ENCODE results near the gene ADRA2A.

The ADRA2A gene

DNA sequence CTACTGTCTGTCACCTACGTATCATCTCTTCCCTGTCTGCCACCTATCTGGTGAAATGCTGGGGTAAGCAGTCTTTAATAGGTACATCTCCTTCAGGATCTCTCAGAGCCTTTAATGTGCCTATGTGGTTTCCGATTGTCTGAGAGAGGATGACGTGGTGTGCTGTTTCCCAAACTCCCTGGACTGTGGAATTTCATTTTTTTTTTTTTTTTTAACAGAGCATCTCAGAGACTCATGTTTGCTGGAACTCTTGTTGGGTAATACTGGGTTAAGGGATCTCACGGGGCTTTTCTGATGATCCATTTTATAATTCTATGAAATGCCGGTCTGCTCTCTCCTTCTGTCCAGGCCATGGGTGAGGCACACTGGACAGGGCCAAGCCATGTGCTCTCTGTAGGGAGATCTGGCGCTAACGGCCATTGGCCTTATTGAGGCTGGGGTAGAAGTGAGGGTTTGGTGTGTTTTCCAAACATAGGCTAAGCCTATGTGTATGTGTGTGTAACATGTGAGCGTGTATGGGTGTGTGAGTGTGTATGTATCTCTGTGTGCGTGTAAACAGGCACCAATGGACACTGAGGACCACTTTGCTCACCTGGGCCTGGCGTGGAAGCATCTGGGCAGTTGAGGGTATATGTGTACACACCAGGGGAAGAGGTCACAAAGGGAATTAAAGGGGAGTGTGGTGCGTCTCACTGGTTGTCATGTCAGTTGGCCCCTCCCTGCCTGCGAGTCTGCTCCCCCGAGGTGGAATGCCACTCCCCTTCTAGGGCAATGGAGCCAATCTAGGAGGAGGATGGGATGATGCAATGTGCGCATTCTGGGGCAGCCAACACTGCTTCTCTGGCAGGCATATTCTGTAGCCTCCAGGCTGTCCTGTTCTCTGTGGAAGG lies 7.8 kb downstream of the ADRA2A start:
- Histone ChIP-seq H3K36me3 (ENCODE audit: insufficient read depth, low read length) (no peaks in the 10 kb centered on the region), H3K4me3 (ENCODE audit: low read length) (no peak overlapping the region), H3K27me3 (ENCODE audit: insufficient read depth, low read length) (peaks cover 23% of the 10 kb centered on the region), H3K4me1 (ENCODE audit: insufficient read depth, low read length) (peaks cover 8% of the 10 kb centered on the region), H3K9me3 (ENCODE audit: insufficient read depth, low read depth, low read length) (no peaks in the 10 kb centered on the region), H3K27ac (ENCODE audit: low read depth, low read length) (no peak overlapping the region), H3K9ac (ENCODE audit: low read depth, low read length) (no peak overlapping the region)
- WGBS: 95% methylated on average over 14 of the region's 14 CpGs

DNA sequence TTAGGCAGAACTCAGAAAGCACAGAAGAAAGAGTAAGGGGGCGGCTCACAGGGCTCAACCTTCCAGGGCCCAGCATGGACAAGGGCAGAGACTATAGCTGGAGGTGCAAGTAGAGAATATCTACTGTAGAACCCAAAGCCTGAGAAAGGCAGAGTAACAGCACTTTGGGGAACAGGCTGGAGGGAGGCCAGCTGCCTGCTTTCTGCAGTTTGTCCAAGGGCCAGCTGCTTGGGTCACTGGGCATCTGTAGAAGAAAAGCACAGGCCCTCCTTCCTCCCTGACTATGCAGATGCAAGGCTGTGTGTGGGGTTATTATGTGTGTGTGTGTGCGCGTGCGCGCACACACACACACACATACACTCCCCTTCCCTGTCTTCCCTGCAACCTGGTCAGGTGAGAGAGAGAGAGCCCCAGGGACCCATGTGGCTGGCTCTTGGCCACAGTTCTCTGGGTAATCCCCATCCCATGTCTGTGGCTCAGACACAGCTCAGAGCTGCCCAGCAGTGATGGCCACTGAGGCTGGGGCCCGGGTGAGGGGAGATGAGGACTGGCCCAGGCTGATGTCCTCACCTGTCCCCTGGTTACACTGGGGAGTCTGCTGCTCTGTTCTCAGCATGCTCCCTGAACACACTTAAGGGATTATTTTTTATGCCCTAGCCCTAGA lies 9.0 kb downstream of the ADRA2A start:
- H3K27me3 ChIP-seq (ENCODE audit: insufficient read depth, low read length): peaks cover 13% of the 10 kb centered on the region; the same call in 1 of the 2 replicates
- no peak overlapping the region for H3K27ac ChIP-seq (ENCODE audit: low read depth, low read length)
- no peak overlapping the region for H3K9ac ChIP-seq (ENCODE audit: low read depth, low read length)
- H3K4me3 ChIP-seq (ENCODE audit: low read length): no peak overlapping the region
- no peaks in the 10 kb centered on the region for H3K9me3 ChIP-seq (ENCODE audit: insufficient read depth, low read depth, low read length)
- peaks cover 8% of the 10 kb centered on the region for H3K4me1 ChIP-seq (ENCODE audit: insufficient read depth, low read length)
- 91% methylated on average over 2 of the region's 6 CpGs for WGBS
- H3K36me3 ChIP-seq (ENCODE audit: insufficient read depth, low read length): no peaks in the 10 kb centered on the region

DNA sequence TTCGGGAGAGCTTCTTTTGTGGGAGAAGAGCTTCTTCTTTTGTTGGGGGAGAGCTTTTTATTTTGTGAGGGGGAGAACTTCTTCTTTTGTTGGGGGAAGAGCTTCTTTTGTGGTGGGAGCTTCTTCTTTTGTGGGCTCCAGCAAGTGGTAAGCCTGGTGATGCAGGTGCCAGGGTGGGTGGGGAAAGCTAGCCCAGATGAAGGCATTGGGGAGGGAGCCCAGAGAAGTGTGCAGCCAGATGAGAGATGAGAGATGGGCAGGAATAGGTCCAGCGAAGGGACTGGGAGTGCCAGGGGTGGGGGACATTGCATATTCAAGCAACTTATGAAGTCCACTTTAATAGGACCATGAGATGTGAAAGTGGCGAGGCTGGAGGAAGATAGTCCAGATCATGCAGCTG lies 9.7 kb downstream of the ADRA2A start:
- H3K4me1 ChIP-seq (ENCODE audit: insufficient read depth, low read length): peaks cover 8% of the 10 kb centered on the region
- no peaks in the 10 kb centered on the region for H3K36me3 ChIP-seq (ENCODE audit: insufficient read depth, low read length)
- no peak overlapping the region for H3K4me3 ChIP-seq (ENCODE audit: low read length)
- H3K27ac ChIP-seq (ENCODE audit: low read depth, low read length): no peak overlapping the region
- H3K27me3 ChIP-seq (ENCODE audit: insufficient read depth, low read length): peaks cover 8% of the 10 kb centered on the region; the same call in 1 of the 2 replicates
- WGBS: 92% methylated on average over 2 of the region's 3 CpGs
- no peaks in the 10 kb centered on the region for H3K9me3 ChIP-seq (ENCODE audit: insufficient read depth, low read depth, low read length)
- H3K9ac ChIP-seq (ENCODE audit: low read depth, low read length): no peak overlapping the region

DNA sequence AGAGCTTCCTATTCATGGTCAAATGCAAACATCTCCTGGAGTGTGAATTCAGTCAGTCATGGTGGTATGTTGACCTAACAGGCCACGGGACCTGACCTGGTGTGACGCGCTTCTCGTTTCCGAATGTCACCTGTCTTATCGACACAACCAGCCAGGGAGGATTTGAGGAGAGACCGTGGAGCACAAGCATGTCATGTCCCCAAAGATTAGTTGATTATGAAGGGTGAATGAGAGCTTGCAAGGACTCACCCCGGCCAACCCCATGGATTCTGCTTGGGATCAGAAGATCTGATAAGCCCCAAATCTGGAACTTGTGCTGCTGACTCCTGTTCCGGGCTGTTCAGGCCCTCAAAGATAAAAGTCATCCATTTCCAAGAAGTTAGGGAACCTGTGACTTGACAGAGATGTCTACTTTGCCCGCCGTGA lies 10.5 kb downstream of the ADRA2A start:
- Histone ChIP-seq H3K4me1 (ENCODE audit: insufficient read depth, low read length) (peaks cover 6% of the 10 kb centered on the region), H3K4me3 (ENCODE audit: low read length) (no peak overlapping the region), H3K9me3 (ENCODE audit: insufficient read depth, low read depth, low read length) (no peaks in the 10 kb centered on the region), H3K36me3 (ENCODE audit: insufficient read depth, low read length) (no peaks in the 10 kb centered on the region), H3K27me3 (ENCODE audit: insufficient read depth, low read length) (0 out of 2 replicates have a peak, but pooled peaks cover 5% of the 10 kb centered on the region), H3K9ac (ENCODE audit: low read depth, low read length) (no peak overlapping the region), H3K27ac (ENCODE audit: low read depth, low read length) (no peak overlapping the region)
- WGBS: 94% methylated on average over 11 of the region's 11 CpGs

DNA sequence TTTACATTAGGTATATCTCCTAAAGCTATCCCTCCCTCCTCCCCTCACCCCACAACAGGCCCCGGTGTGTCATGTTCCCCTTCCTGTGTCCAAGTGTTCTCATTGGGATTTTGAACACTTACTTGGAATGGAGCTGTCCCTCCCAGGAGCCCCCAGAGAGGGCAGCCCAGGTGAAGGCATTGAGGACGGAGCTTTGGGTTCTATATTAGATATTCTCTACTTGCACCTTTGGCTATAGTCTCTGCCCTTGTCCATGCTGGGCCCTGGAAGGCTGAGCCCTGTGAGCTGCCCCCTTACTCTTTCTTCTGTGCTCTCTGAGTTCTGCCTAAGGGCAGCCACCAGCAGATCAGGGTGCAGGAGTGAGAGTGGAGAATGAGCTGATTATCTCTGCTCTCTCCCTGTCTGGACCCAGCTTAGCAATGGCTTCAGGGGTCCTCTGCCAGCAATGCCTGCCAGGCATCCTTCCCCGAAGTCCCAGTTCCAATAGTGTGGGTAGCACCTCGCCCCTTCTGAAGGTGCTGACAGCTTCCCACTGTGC lies 11.2 kb downstream of the ADRA2A start:
- H3K4me3 ChIP-seq (ENCODE audit: low read length): no peak overlapping the region
- no peak overlapping the region for H3K9ac ChIP-seq (ENCODE audit: low read depth, low read length)
- H3K36me3 ChIP-seq (ENCODE audit: insufficient read depth, low read length): no peaks in the 10 kb centered on the region
- no peak overlapping the region for H3K27ac ChIP-seq (ENCODE audit: low read depth, low read length)
- 87% methylated on average over 4 of the region's 4 CpGs for WGBS
- no peaks in the 10 kb centered on the region for H3K4me1 ChIP-seq (ENCODE audit: insufficient read depth, low read length)
- H3K27me3 ChIP-seq (ENCODE audit: insufficient read depth, low read length): no peaks in the 10 kb centered on the region
- H3K9me3 ChIP-seq (ENCODE audit: insufficient read depth, low read depth, low read length): no peaks in the 10 kb centered on the region

DNA sequence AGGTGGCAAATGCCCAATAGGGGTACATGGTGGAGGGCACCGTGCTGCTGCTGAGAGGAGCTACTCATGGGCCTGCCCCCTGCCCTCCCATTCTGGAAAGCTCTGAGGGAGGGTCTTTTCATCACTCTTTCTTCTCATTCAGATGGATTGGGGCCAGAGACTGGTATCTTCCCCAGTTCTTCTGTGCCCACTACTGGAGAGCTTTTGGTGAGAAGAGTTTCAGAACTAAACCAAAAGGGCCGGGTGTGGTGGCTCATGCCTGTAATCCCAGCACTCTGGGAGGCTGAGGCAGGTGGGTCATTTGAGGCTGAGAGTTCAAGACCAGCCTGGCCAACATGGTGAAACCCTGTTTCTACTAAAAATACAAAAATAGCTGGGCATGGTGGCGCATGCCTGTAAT lies 12.5 kb downstream of the ADRA2A start:
- Histone ChIP-seq H3K27me3 (ENCODE audit: insufficient read depth, low read length) (no peaks in the 10 kb centered on the region), H3K36me3 (ENCODE audit: insufficient read depth, low read length) (no peaks in the 10 kb centered on the region), H3K27ac (ENCODE audit: low read depth, low read length) (no peak overlapping the region), H3K9me3 (ENCODE audit: insufficient read depth, low read depth, low read length) (no peaks in the 10 kb centered on the region), H3K4me1 (ENCODE audit: insufficient read depth, low read length) (no peaks in the 10 kb centered on the region), H3K4me3 (ENCODE audit: low read length) (no peak overlapping the region), H3K9ac (ENCODE audit: low read depth, low read length) (no peak overlapping the region)
- WGBS: 97% methylated on average over 3 of the region's 3 CpGs

DNA sequence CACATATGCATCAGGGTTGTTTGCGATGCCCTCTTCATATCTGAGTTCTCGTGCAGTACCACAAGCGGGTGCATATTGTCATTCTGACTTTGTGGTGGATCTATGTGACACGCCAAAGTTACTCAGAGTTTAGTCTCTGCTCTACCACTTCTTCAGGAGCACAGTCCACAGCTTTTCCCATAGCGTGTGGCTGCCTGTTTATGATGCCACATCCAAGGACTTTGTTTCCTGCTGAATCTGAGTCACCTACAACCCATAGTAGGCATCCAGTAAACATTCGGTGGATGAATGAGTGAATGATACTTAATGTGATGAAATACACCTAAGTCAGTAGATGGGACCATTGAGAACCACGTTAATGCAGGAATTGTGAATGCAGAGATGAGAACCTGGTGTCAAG lies 15.0 kb downstream of the ADRA2A start:
- H3K27me3 ChIP-seq (ENCODE audit: insufficient read depth, low read length): no peaks in the 10 kb centered on the region
- H3K4me3 ChIP-seq (ENCODE audit: low read length): no peak overlapping the region
- no peak overlapping the region for H3K27ac ChIP-seq (ENCODE audit: low read depth, low read length)
- H3K9me3 ChIP-seq (ENCODE audit: insufficient read depth, low read depth, low read length): no peaks in the 10 kb centered on the region
- H3K9ac ChIP-seq (ENCODE audit: low read depth, low read length): no peak overlapping the region
- H3K4me1 ChIP-seq (ENCODE audit: insufficient read depth, low read length): no peaks in the 10 kb centered on the region
- no peaks in the 10 kb centered on the region for H3K36me3 ChIP-seq (ENCODE audit: insufficient read depth, low read length)
- WGBS: 93% methylated on average over 7 of the region's 7 CpGs

DNA sequence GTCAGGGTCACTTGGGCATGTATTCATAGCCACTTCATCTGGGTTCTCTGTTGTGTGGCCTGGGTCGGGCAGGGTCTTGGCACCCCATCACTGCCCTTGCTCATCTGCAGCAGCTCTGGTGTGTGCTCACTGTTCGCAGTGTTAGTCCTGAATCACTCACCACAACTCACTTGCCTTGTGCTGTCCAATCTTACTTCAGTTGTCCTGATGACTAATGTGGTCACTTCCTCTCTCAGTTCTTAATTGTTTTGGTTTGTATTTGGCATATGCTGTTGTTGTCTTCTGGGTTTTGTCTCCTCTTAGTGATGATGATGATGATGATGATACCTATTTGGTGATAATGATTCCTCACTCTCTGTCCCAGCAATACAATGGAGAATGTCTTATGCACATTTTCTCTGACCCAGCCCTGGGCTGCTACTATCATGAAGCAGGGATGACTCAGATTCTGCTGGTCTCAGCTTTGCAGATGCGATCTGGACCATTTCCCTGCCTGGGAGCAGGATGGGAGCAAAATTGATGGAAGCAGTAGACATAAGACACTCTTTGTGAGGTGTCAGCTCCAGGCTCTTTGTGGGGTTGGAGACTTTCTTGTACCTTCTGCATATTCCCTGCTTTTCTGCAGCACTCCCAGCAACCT lies 17.0 kb downstream of the ADRA2A start:
- H3K27ac ChIP-seq (ENCODE audit: low read depth, low read length): no peak overlapping the region
- no peaks in the 10 kb centered on the region for H3K27me3 ChIP-seq (ENCODE audit: insufficient read depth, low read length)
- WGBS: 93% methylated on average over 3 of the region's 3 CpGs
- H3K9me3 ChIP-seq (ENCODE audit: insufficient read depth, low read depth, low read length): no peaks in the 10 kb centered on the region
- H3K9ac ChIP-seq (ENCODE audit: low read depth, low read length): no peak overlapping the region
- H3K4me3 ChIP-seq (ENCODE audit: low read length): no peak overlapping the region
- H3K4me1 ChIP-seq (ENCODE audit: insufficient read depth, low read length): no peaks in the 10 kb centered on the region
- H3K36me3 ChIP-seq (ENCODE audit: insufficient read depth, low read length): no peaks in the 10 kb centered on the region

DNA sequence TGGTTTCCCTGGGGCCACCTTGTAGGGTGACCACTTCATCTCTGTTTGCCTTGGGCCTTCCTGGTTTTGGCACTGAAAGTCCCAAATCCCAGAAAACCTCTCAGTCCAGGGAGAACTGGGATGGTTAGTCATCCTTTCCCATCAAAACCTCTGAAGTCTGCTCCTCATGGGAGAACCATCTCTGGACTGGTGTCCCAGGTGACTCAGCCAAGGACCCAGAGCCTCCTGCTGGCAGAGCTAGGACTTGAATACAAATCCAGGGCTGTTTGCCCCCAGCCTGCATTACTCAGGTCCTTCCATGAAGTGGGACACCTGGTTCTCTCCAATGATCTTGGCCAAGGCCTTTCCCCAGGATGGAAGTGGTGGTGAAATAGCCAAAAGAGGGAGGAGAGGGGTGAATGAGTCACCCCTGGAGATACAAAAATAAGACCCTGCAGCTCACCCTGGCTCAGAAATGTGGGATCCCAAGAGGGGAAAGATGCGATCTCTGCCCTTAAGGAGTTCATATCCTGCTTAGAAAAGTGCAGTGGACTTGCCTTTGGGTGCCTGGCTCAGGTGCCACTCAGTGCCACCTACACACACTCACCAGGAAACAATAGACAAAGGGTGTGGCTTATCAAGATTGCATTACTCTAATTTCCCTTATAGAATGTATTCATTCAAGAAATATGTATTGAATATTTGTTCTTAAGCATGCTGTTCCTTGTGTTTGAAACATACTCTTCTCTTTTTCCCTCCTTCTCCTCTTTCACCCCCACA lies 22.0 kb downstream of the ADRA2A start:
- H3K36me3 ChIP-seq (ENCODE audit: insufficient read depth, low read length): no peaks in the 10 kb centered on the region
- no peaks in the 10 kb centered on the region; the same call in 1 of the 2 replicates for H3K4me1 ChIP-seq (ENCODE audit: insufficient read depth, low read length)
- H3K27me3 ChIP-seq (ENCODE audit: insufficient read depth, low read length): no peaks in the 10 kb centered on the region
- no peak overlapping the region for H3K9ac ChIP-seq (ENCODE audit: low read depth, low read length)
- 93% methylated on average over 1 of the region's 1 CpG for whole genome bisulfite sequencing
- no peak overlapping the region for H3K4me3 ChIP-seq (ENCODE audit: low read length)
- no peaks in the 10 kb centered on the region for H3K9me3 ChIP-seq (ENCODE audit: insufficient read depth, low read depth, low read length)
- H3K27ac ChIP-seq (ENCODE audit: low read depth, low read length): no peak overlapping the region

DNA sequence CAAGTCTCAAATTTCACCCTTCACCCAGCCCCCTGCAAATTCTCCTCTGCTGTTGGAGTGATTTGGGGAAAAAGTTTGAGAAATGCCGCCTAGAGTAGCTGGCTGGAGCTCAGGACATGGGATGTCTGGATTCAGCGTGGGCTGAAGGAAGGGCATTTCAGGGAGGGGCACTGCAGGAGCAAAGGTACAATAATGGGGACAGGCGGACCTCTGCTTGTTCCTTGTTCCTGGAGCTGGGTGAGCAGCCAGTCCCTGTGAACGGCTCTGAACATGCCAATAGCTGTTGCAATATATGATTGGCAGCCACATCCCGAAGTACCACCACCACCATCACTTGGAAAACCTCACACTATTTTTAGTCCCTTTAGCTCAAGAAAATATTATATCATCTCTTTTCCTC lies 23.4 kb downstream of the ADRA2A start:
- H3K9me3 ChIP-seq (ENCODE audit: insufficient read depth, low read depth, low read length): no peaks in the 10 kb centered on the region
- no peaks in the 10 kb centered on the region for H3K27me3 ChIP-seq (ENCODE audit: insufficient read depth, low read length)
- no peak overlapping the region for H3K9ac ChIP-seq (ENCODE audit: low read depth, low read length)
- no peak overlapping the region for H3K4me3 ChIP-seq (ENCODE audit: low read length)
- WGBS: 91% methylated on average over 5 of the region's 5 CpGs
- H3K27ac ChIP-seq (ENCODE audit: low read depth, low read length): no peak overlapping the region
- no peaks in the 10 kb centered on the region; the same call in 1 of the 2 replicates for H3K4me1 ChIP-seq (ENCODE audit: insufficient read depth, low read length)
- H3K36me3 ChIP-seq (ENCODE audit: insufficient read depth, low read length): no peaks in the 10 kb centered on the region
